HEK293 (cell line): ENCODE results near the gene MOB2.

ENCODE experiments used
- KLF10 ChIP-seq: fragments of 450-650 bp; IDR thresholded peaks from 2 replicates; pipeline ENCODE4 v1.5.1; 2018; ENCODE audit warnings: missing biosample characterization, mild to moderate bottlenecking, missing genetic modification characterization
- YY1 ChIP-seq: fragments of 450-650 bp; formaldehyde crosslinking; IDR thresholded peaks from 2 replicates; pipeline ENCODE4 v1.5.1; 2018; ENCODE audit warnings: missing biosample characterization, missing genetic modification characterization
- ZNF112 ChIP-seq: fragments of 450-650 bp; formaldehyde crosslinking; IDR thresholded peaks from 2 replicates; pipeline ENCODE4 v1.5.0; 2017; ENCODE audit warnings: missing biosample characterization, missing genetic modification characterization
- ZNF174 ChIP-seq: fragments of 450-650 bp; formaldehyde crosslinking; IDR thresholded peaks from 2 replicates; pipeline ENCODE4 v1.5.0; 2017; ENCODE audit warnings: missing biosample characterization, mild to moderate bottlenecking, missing genetic modification characterization
- ZNF501 ChIP-seq: fragments of 450-650 bp; formaldehyde crosslinking; IDR thresholded peaks from 2 replicates; pipeline ENCODE4 v1.5.1; 2016; ENCODE audit warnings: missing biosample characterization, missing genetic modification characterization
- ZNF530 ChIP-seq: fragments of 450-650 bp; formaldehyde crosslinking; IDR thresholded peaks from 2 replicates; pipeline ENCODE4 v1.5.1; 2016; ENCODE audit warnings: low read depth, missing biosample characterization, missing genetic modification characterization
- ZNF76 ChIP-seq: fragments of 450-650 bp; formaldehyde crosslinking; IDR thresholded peaks from 2 replicates; pipeline ENCODE4; 2016; ENCODE audit warnings: low read depth, missing biosample characterization, missing genetic modification characterization, borderline replicate concordance
- ZNF830 ChIP-seq: fragments of 450-650 bp; IDR thresholded peaks from 2 replicates; pipeline ENCODE4 v1.5.0; 2018; ENCODE audit warnings: missing biosample characterization, missing genetic modification characterization, low read depth, mild to moderate bottlenecking, moderate library complexity
- TF ChIP-seq, protein P1 (sequence below): fragments of 450-650 bp; IDR thresholded peaks from 2 replicates; pipeline ENCODE4 v1.5.1; 2018; ENCODE audit warnings: missing biosample characterization, mild to moderate bottlenecking, missing genetic modification characterization
- TF ChIP-seq, protein P2 (sequence below): fragments of 450-650 bp; formaldehyde crosslinking; IDR thresholded peaks from 2 replicates; pipeline ENCODE4 v1.5.1; 2016; ENCODE audit warnings: missing biosample characterization, missing genetic modification characterization
- TF ChIP-seq, protein P3 (sequence below): fragments of 450-650 bp; formaldehyde crosslinking; IDR thresholded peaks from 2 replicates; pipeline ENCODE4; 2016; ENCODE audit warnings: missing biosample characterization, missing genetic modification characterization
- TF ChIP-seq, protein P4 (sequence below): fragments of 450-650 bp; formaldehyde crosslinking; IDR thresholded peaks from 2 replicates; pipeline ENCODE4 v1.5.1; 2016; ENCODE audit warnings: missing biosample characterization, missing genetic modification characterization
- TF ChIP-seq, protein P5 (sequence below): fragments of 450-650 bp; formaldehyde crosslinking; IDR thresholded peaks from 2 replicates; pipeline ENCODE4 v1.5.1; 2016; ENCODE audit warnings: missing biosample characterization, missing genetic modification characterization, borderline replicate concordance
- TF ChIP-seq, protein P6 (sequence below): fragments of 450-650 bp; formaldehyde crosslinking; conservative IDR thresholded peaks from 2 replicates; pipeline ENCODE4 v1.5.1; 2016; ENCODE audit warnings: low read depth, missing biosample characterization, missing genetic modification characterization

DNA sequence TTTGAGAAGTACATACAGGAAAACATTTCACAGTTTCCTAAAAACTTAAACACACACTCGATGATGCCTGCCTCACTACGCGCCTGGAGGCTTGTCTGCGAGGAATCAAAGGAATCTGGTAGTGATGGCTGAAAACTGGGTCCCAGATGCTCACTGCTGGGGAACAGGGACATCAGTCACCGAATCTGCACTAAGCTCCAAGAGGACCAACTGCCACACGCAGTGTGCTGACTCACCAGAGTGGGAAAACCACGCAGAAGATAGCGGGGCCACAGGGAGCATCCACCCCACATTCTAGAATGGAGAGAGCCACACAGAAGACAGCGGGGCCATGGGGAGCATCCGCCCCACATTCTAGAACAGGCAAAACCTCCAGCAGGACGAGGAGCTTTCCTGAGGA, 24.3 kb upstream of the MOB2 start:
- TF ChIP-seq, protein P1, sequence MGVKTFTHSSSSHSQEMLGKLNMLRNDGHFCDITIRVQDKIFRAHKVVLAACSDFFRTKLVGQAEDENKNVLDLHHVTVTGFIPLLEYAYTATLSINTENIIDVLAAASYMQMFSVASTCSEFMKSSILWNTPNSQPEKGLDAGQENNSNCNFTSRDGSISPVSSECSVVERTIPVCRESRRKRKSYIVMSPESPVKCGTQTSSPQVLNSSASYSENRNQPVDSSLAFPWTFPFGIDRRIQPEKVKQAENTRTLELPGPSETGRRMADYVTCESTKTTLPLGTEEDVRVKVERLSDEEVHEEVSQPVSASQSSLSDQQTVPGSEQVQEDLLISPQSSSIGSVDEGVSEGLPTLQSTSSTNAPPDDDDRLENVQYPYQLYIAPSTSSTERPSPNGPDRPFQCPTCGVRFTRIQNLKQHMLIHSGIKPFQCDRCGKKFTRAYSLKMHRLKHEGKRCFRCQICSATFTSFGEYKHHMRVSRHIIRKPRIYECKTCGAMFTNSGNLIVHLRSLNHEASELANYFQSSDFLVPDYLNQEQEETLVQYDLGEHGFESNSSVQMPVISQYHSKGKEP (tag by site-specific recombination), result no peak
- TF ChIP-seq, protein P2, sequence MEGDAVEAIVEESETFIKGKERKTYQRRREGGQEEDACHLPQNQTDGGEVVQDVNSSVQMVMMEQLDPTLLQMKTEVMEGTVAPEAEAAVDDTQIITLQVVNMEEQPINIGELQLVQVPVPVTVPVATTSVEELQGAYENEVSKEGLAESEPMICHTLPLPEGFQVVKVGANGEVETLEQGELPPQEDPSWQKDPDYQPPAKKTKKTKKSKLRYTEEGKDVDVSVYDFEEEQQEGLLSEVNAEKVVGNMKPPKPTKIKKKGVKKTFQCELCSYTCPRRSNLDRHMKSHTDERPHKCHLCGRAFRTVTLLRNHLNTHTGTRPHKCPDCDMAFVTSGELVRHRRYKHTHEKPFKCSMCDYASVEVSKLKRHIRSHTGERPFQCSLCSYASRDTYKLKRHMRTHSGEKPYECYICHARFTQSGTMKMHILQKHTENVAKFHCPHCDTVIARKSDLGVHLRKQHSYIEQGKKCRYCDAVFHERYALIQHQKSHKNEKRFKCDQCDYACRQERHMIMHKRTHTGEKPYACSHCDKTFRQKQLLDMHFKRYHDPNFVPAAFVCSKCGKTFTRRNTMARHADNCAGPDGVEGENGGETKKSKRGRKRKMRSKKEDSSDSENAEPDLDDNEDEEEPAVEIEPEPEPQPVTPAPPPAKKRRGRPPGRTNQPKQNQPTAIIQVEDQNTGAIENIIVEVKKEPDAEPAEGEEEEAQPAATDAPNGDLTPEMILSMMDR, result no peak
- TF ChIP-seq ZNF530 (tag by site-specific recombination) (no peak), ZNF501 (tag by site-specific recombination) (no peak), YY1 (tag by site-specific recombination) (no peak), KLF10 (tag by site-specific recombination) (no peak), ZNF830 (no peak), ZNF174 (tag by site-specific recombination) (no peak), ZNF112 (tag by site-specific recombination) (no peak), ZNF76 (tag by site-specific recombination) (no peak)
- TF ChIP-seq, protein P3, sequence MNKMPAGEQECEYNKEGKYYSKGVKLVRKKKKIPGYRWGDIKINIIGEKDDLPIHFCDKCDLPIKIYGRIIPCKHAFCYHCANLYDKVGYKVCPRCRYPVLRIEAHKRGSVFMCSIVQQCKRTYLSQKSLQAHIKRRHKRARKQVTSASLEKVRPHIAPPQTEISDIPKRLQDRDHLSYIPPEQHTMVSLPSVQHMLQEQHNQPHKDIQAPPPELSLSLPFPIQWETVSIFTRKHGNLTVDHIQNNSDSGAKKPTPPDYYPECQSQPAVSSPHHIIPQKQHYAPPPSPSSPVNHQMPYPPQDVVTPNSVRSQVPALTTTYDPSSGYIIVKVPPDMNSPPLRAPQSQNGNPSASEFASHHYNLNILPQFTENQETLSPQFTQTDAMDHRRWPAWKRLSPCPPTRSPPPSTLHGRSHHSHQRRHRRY (tag by site-specific recombination), result no peak
- TF ChIP-seq, protein P4, sequence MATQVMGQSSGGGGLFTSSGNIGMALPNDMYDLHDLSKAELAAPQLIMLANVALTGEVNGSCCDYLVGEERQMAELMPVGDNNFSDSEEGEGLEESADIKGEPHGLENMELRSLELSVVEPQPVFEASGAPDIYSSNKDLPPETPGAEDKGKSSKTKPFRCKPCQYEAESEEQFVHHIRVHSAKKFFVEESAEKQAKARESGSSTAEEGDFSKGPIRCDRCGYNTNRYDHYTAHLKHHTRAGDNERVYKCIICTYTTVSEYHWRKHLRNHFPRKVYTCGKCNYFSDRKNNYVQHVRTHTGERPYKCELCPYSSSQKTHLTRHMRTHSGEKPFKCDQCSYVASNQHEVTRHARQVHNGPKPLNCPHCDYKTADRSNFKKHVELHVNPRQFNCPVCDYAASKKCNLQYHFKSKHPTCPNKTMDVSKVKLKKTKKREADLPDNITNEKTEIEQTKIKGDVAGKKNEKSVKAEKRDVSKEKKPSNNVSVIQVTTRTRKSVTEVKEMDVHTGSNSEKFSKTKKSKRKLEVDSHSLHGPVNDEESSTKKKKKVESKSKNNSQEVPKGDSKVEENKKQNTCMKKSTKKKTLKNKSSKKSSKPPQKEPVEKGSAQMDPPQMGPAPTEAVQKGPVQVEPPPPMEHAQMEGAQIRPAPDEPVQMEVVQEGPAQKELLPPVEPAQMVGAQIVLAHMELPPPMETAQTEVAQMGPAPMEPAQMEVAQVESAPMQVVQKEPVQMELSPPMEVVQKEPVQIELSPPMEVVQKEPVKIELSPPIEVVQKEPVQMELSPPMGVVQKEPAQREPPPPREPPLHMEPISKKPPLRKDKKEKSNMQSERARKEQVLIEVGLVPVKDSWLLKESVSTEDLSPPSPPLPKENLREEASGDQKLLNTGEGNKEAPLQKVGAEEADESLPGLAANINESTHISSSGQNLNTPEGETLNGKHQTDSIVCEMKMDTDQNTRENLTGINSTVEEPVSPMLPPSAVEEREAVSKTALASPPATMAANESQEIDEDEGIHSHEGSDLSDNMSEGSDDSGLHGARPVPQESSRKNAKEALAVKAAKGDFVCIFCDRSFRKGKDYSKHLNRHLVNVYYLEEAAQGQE (tag by site-specific recombination), result no peak
- TF ChIP-seq, protein P5, sequence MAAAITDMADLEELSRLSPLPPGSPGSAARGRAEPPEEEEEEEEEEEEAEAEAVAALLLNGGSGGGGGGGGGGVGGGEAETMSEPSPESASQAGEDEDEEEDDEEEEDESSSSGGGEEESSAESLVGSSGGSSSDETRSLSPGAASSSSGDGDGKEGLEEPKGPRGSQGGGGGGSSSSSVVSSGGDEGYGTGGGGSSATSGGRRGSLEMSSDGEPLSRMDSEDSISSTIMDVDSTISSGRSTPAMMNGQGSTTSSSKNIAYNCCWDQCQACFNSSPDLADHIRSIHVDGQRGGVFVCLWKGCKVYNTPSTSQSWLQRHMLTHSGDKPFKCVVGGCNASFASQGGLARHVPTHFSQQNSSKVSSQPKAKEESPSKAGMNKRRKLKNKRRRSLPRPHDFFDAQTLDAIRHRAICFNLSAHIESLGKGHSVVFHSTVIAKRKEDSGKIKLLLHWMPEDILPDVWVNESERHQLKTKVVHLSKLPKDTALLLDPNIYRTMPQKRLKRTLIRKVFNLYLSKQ (tag by site-specific recombination), result no peak
- TF ChIP-seq, protein P6, sequence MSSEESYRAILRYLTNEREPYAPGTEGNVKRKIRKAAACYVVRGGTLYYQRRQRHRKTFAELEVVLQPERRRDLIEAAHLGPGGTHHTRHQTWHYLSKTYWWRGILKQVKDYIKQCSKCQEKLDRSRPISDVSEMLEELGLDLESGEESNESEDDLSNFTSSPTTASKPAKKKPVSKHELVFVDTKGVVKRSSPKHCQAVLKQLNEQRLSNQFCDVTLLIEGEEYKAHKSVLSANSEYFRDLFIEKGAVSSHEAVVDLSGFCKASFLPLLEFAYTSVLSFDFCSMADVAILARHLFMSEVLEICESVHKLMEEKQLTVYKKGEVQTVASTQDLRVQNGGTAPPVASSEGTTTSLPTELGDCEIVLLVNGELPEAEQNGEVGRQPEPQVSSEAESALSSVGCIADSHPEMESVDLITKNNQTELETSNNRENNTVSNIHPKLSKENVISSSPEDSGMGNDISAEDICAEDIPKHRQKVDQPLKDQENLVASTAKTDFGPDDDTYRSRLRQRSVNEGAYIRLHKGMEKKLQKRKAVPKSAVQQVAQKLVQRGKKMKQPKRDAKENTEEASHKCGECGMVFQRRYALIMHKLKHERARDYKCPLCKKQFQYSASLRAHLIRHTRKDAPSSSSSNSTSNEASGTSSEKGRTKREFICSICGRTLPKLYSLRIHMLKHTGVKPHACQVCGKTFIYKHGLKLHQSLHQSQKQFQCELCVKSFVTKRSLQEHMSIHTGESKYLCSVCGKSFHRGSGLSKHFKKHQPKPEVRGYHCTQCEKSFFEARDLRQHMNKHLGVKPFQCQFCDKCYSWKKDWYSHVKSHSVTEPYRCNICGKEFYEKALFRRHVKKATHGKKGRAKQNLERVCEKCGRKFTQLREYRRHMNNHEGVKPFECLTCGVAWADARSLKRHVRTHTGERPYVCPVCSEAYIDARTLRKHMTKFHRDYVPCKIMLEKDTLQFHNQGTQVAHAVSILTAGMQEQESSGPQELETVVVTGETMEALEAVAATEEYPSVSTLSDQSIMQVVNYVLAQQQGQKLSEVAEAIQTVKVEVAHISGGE (tag by site-specific recombination), result no peak
